Stimulated activated CD4-positive, alpha-beta T cell treated with anti-CD3 and anti-CD28 coated beads, Interleukin-15, amount 100 ng/mL, for 48 hours (primary cell): ENCODE results near the gene SLC39A3.

Experiments used
- DNase-seq, 2 donors: peaks; one replicate each; pipeline ENCODE4 v3.0.0-alpha.2; 2020; ENCODE audit warnings: low read depth in 2 of 2

SLC39A3 gene, protein sequence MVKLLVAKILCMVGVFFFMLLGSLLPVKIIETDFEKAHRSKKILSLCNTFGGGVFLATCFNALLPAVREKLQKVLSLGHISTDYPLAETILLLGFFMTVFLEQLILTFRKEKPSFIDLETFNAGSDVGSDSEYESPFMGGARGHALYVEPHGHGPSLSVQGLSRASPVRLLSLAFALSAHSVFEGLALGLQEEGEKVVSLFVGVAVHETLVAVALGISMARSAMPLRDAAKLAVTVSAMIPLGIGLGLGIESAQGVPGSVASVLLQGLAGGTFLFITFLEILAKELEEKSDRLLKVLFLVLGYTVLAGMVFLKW

DNA sequence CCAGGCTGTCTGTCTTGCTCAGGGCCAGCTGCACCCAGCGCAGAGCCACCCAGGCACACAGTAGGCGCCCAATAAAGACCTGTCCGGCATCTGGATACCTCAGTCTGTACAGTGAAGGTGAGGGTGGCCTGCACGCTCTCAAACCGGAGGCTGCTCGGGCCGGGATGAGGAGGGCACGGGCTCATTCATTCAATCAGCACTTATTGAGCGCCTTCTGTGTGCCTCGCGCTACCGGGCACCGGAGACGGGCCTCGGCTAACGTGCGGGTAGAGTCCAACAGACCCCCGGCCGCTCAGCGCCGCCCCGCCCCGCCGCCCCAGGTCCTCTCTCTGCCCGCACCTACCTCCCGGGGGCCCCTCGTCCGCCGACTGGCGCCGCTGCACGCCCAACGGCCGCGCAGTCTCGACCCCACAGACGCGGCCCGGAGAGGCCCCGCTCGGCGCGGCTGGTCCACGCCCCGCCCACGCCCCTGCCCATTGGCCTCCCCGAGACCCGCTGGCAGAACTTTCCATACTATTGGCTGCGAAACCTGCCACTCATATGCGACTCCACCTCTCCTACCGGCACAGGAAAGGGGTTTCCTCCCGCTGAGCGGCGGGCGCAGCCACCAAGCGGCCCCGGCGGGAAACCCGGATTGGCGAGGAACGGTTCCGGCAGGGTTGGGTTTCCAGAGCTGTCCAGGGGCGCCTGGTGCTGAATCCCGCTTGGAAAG is at the start of gene SLC39A3:
SLC39A3 (minus strand) TSS at position 416 of the 712 bp plus-strand sequence. CDS start 2,760 bp downstream, outside the sequence.
- DNase-seq = peak; percentile 98 to 100

DNA sequence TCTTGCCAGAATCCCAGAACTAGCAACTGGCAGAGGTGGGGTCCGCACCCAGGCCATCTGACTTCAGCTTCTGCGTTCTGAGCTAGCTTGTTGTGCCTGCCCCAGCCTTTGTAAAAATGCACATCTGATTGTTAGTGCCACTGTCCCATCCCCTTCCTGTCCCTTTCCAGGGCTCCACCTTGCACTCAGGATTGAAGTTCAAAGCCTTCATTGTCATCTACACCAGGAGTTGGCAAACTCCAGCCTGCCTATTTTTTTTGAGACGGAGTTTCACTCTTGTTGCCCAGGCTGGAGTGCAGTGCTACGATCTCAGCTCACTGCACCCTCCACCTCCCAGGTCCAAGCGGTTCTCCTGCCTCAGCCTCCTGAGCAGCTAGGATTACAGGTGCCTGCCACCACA is 48.4 kb upstream of the SLC39A3 start:
- DNase-seq = no peak

DNA sequence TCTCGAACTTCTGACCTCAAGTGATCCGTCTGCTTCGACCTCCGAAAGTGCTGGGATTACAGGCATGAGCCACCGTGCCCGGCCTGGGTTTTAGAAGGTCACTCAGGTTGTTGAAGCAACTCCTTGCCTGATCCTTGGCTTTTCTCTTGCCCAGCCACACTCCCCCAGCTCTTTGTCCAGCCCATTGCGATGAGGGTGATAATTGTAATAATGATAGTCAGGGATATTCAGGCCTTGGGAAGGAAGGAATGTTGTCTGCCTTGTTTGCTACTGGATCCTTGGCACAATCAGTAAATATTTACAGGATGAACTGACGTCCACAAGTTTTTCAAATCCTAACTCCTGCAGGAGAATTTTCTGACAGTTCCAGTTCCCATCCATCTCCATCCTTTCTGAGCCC is 47.3 kb upstream of the SLC39A3 start:
- DNase-seq = no peak

DNA sequence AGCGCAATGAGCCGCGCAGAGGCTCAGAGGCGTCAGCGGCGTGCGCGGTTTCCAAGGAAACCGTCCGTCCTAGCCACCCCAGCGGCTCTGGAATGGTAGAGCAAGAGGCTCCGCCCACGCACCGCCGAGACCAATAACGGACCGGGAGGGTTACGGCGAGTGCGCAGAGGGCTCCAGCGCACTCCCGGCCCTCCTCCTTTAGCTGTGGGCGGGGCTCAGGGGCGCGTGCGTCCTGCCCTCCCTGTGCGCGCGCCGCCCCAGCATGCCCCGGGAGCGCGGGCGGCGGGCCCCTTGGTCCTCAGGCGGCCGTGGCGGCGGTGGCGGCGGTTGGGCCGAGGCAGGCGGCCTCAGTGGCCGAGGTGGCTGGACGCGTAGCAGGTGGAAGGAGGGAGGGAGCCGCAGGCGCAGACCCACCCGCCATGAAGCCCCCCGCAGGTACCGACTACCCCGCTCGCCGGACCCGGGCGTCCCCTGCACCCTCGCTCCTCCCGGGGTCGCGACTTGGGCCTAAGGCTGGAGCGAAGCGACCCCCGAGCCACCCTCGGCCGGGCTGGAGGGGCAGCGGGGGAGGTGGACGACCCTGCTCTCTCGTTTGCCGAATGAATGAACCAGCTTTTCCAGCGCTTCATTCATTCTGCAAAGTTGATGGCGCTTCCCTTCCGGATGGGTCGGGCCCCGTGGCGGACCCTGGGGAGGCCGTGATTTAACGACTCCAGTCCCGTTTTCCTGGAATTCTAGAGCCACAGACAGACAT is 45.6 kb upstream of the SLC39A3 start, which contains the start of gene THOP1:
THOP1 (plus strand) TSS at position 260 of the 754 bp plus-strand sequence; CDS start at position 420, 160 bp downstream.
- peak; percentile 100 for DNase-seq

DNA sequence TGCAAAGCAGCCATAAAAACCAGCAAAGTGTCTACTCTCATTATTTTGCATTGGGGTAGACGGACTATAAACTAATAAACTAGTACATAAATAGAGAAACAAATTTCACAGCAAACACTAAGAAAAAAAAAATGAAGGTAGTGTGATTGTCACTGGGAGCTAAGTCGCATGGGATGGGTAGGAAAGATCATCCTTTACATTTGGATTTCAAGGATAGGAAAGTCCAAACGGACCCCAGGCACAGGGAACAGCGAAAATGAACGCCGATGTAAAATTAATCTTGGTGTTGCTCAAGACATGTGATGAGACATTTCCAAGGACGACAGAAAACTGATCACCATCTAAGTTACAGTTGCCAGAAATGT is 43.9 kb upstream of the SLC39A3 start:
- DNase-seq = no peak

DNA sequence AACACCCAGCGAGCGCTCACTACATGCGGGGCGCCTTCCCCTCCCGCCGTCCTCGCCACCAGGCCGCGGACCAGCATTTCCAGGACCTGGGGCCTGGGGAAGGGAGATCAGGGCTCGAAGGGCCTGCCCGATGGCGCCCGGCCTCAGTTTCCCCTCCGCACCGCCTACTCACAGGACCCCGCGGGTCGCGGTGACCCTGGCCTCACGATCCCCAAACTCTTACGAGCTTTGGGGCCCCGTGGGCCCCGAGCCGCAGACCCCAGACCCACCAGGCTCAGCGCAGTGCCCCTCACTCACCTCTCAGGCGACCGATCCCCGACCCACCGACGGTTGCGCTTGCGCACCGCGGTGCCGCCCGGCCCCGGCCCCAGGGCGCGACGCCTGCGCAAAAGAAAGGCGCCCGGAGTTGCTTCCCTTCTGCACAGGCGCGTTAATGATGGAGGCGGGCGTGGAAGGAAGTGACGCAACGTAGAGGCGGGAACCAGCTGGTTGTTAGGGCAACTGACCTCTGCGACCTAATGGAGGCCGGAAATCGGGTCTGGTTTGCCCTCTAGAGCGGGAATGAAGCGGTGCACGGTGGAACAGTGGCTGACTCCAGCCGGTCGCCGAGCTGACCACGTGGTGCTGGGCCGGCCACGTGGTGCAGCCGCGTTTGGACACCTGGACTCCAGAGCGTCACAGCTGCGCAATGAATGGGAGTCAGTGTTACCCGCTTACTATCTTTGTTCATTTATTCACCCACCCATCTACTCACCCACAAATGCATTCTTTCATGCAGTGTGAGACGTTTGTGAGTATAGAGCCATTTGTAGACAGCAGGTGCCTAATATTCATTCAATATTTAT is 43.3 kb upstream of the SLC39A3 start, which contains the start of gene SGTA:
SGTA (minus strand) TSS at position 338 of the 845 bp plus-strand sequence. CDS start 14,205 bp downstream, outside the sequence.
- peak; percentile 95 to 97 for DNase-seq

DNA sequence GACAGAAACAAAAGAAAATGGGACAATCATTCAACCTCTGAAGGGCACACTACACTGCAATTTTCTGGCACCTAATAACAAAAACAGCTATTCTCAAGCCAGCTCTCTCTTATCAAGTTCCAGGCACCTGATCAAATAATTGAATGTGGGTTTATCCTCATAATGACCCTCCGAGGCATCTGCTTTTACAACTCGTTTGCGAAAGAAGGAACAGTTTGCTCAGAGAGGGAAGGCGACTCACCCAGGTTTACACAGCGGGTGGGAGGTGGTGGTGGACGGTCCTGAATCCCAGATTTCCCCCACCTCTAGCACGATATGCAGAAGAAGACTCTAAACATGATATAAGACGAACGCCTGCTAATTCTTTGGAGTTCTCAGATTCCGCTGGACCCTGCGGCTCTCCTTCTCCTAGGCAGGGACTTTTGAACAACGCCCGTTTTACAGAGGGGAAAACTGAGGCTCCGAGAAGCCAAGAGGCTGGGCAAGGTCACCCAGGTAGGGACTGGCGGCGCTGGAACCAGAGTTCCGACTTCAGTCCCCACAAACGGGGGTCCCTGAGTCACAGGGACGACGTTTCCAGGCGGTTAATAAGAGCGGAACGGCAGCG is 42.6 kb upstream of the SLC39A3 start:
- DNase-seq = no peak

DNA sequence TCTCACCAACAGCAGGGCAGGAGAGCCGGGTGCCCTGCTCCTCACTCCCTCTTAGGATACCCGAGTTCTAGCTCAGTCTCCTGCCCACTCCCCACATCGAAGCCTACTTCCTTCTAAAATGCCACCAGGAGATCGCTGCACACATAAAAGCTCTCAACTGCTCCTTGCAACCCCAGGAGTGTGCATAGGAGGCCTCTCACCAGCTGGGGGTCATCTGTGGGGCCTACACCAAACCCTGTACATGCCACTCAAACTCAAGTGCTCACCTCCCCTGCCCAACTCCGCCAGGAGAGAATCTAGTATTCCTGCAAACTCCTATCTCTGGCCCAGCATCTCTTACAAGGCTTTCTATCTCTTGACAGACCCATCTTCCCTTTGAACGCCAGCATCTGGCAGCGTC is 40.5 kb upstream of the SLC39A3 start:
- DNase-seq = no peak

DNA sequence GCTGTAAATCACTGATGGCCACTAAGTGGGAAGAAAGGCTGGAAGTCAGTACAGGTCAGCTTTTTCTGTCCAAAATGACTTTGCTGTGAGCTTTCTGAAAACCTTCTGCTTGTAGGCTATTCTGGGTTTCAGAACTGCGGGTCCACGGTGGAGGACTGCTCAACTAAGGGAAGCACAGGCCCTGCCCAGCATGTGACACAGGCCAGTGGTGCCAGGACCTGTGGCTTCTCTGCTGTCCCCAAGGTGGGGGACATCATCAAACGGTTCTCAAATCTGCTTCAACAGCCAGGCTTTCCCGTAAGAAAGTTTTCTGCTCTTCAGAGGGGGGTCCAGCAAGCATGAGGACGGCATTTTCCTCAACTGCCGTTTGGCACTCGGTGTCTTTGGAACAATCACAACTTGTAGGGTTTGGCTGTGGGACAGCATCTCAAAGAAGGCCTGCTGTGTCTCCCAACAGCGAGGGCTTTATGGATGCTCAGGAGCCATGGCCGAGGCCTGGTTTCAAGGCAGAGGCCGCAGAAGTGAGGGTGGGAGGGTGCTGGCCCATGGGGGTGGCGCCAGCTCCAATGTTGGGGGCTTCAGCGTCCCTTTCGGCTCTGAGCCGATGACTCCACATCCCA is 39.4 kb upstream of the SLC39A3 start:
- no peak for DNase-seq

DNA sequence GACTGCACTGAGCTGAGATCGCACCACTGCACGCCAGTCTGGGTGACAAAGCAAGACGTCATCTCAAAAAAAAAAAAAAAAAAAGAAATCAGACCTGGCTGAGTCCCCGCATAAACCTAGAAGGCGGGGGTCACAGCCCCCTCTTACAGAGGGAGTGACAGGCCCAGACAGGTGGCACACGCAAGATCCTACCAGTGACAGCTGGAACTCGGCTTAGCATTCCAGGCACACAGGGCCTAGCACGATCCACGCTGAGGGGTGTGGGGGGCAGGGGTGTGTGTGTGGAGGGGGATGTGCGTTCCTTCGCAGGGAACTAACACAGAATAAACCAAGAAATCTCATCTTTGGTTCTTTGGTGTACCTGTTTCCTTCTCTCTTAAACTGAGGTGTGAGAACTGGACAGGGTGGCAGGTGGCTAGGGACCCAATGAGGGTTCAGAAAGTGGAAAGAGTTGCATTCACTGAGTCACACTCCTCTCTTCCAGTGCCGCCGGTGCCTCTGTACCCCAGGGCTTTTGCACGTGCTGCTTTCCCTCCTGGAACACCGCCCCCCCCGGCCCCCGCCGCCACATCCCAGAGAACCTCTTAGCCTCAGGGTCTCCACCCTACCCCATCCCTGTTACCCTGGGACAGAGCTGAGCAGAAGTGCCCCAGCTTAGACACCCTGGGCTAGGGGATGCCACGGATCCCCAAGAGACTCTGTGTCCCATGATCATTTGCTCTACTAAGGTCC is 38.3 kb upstream of the SLC39A3 start:
- DNase-seq = no peak

DNA sequence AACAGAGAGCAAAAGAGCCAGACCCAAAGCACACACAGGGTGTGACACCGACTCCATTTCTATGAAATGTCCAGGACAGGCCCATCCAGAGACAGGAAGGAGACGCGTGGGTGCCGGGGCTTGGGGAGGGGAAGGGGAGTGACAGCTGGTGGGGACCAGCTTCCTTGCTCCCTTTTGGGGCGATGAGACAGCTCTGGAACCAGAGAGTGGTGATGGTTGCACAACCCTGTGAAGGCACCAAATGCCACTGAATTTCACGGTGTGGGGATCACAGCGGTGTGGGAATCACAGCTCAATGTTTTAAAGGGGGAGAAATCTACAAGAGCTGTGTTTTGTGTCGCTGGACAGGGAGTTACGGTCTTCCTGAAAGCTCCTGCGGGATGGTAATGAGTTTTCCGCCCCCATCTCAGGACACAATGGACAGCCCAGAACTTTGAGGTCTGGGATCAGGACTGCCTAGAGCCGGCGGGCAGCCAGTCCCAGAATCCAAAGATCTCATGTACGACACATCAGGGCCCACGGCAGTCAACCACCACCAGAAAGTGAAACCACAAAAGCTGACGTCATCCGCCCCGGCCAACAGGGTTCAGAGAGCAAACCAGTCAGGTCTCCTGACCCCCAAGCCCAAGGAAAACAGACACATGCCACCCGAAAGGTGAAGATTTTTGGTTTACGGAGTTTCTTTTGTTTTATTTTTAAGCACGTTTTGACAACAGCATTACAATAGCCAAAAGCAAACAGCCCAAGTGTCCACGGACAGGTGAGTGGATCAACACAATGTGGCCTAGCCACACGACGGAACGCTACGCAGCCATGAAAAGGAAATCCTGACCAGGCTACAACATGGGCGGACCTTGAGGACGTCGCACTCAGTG is 36.0 kb upstream of the SLC39A3 start:
- peak; percentile 58 to 68 for DNase-seq

DNA sequence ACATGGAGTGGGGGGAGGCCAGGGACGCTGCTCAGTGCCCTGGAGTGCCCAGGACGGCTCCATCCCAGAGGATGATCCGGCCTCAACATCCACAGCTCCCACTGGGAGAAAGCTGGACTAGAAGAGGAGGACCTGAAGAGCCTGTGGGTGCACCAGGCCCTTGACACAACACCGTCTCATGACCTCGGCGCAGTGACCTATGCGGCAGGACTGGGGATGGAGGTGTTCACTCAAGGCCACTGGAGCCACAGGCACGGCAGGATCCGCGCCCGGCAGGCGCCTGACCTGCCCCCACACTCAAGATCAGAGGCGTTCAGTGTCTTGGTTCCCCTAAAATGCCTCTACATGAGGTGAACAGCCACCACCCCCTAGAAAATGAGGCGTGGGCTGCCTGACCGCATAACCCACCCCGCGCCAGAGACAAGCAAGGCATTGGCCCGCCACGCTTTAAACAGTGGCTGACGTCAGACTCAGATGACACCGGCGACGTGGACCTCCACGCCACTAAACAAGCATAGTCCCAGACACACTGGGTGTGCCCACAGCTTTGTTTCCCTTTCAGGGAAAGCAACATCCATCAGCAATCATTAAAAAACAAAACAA is 35.2 kb upstream of the SLC39A3 start:
- no peak for DNase-seq

DNA sequence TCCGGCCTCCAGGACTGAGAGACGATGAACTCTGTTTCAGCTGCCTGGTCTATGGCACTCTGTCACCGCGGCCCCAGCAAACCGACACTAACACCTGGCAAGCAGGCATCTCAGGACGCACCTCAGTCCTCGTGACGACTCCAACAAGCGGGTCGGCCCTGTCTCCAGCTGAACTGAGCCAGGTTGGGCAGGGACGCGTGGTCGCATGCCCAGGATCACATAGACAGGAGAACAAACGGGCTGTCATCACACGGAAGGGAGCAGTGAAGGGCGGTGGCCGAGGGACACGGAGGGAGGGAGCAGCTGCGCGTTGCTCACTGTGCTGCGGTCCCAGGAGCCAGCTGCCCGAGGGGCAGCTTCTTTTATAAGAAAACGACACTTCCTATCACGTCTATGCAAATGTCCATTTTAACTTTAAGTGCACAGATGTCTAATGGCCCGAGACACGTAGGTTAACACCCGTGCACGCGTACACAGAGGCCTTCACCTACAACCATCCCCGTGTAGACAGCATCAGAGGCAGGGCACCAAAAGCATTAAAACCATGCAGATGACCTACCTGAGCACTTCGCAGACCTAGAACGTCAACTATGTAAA is 34.4 kb upstream of the SLC39A3 start:
- DNase-seq = no peak

DNA sequence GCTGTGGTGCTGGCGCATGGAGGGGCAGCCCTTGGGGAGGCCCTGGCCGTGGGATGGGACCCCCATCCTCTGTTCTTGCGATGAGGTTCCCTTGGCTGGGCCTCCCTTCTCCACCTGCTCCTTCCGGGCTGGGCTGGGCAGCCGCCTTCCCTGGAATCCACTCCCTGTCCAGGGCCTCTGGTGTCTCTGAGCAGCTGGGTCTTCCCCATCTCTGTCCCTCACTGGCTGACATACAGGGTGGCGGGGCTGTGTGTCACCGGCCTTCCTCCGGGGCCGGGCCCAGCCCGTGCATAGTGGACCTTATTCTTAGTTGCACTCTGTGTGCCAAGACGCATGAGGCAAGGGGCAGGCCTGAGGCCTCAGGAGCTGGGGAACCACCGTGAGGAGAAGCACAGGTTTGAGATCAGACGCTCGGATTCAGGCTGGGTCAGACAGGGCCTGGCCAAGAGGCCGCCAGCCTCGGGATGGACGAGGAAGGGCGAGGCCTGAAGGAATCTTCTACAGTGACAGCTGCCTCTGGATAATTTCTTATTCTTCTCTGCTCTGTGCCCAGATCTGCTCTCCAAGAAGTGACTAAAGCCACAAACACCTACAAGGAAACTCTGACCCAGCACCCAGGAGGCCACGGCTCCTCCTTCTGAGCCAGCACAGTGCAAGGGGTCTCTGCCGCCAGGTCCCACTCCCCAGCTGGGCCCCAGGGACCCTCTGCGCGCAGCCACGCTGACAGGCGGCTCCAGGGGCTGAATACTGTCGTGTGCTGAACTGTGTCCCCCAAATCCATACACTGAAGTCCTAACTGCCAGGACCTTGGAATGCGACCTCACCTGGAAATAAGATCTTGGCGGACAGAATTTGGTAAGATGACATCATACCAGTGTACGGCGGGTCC is 32.2 kb upstream of the SLC39A3 start:
- DNase-seq = no peak

DNA sequence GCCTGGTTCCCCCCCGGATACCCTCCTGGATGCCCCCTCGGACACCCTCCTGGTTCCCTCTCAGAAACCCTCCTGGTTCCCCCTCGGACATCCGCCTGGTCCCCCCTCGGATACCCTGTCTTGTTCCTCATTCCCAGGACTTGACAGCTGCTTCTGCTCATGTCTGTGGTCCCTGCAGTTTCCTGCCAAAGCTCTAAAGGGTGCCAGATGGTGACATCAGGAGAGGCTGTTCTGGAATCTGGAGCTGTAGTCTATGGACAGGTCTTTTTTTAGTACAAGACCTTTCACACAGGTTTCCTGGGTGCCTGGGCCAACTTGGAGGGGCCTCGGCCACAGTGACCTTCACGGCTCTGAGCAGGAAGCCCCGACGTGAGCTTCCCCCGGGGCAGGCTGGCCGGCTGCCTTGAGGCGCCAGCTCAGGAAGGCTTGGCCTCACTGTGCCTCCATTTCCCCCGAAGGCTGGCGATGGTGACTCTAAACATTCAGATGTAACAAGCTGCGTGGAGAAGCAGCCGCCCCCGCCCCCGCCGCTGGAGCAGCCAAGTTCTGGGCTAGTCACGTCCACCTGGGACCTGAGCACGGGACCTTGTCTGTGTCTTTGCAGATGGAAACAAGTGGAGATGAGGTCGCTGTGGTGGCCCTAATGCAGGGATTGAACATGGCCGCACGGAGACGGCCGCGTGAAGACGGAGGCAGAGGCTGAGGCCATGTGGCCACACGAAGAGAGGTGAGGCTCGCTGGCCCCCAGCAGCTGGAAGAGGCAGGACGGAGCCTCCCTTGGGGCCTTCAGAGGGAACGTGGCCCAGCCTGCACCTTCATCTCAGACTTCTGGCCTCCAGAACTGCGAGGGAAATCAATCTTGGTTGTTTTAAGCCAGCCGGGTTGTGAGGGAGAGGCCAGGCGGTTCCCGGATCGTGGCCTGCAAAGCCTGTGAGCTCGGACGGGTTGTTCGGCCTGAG is 30.5 kb upstream of the SLC39A3 start:
- no peak for DNase-seq

DNA sequence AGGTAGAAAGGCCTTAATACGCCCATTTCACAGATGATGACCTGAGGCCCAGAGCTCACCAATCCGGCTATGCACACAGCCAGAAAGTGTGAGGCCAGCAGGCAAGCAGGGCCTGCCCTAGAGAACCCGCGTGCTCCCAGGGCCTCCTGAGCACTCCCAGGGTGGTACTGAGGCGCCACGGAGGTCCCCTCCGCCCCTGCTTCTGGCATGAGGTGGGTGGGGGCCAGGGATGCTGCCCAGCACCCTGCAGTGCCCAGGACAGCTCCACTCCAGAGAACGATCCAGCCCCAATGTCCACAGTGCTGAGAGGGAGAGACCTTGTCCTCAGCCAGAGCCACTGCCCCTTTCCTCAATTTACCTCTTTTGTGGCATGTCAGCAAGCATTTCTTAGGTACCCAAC is 29.4 kb upstream of the SLC39A3 start:
- DNase-seq = no peak
